CD14-positive monocyte (primary cell): ENCODE measurements around the gene FAM83B. TPM values are rescaled to one million over a fixed set of nuclear protein-coding genes. Genes with fewer than 3 reads are reported as not detected.
A peak's percentile ranks its signal among the peaks of the same experiment; 100 is the strongest.

ENCODE experiments used
- DNase-seq, 3 donors: peaks; one replicate each; pipeline ENCODE4 v3.0.0-alpha.2; 2011 to 2022
- H2AFZ ChIP-seq: 2 replicates; pipeline ENCODE4 v1.6.0; 2012; ENCODE audit warnings: mild to moderate bottlenecking, low read depth, low read length, inconsistent platforms; ENCODE audit not compliant: insufficient read depth, poor library complexity, severe bottlenecking
- H3K27ac ChIP-seq, 2 donors: 1 replicate in 1 of 2; 2 replicates in 1 of 2; pipeline ENCODE4 v1.5.1; 2012 to 2013; ENCODE audit warnings: low read length in 2 of 2, control low read depth in 1 of 2, inconsistent platforms in 1 of 2, low read depth in 1 of 2, mild to moderate bottlenecking in 1 of 2
- H3K27me3 ChIP-seq, 2 donors: one replicate each; pipeline versions ENCODE4 v1.6.0 to v1.6.1; 2011 to 2013; ENCODE audit warnings: low read length in 2 of 2; ENCODE audit not compliant: control insufficient read depth in 2 of 2, insufficient read depth in 2 of 2
- H3K36me3 ChIP-seq, 2 donors: replicated peaks in 1 of 2; 1 replicate in 1 of 2; 2 replicates in 1 of 2; pipeline versions ENCODE4 v1.5.1 to v1.6.1; 2012 to 2013; ENCODE audit warnings: low read length in 2 of 2, control low read depth in 1 of 2, inconsistent platforms in 1 of 2, mild to moderate bottlenecking in 1 of 2; ENCODE audit not compliant: insufficient read depth in 2 of 2, control insufficient read depth in 1 of 2
- H3K4me1 ChIP-seq, 2 donors: 1 replicate in 1 of 2; 2 replicates in 1 of 2; pipeline versions ENCODE4 v1.5.1 to v1.6.1; 2012 to 2013; ENCODE audit warnings: low read length in 2 of 2, control low read depth in 1 of 2, inconsistent platforms in 1 of 2, mild to moderate bottlenecking in 1 of 2, moderate library complexity in 1 of 2; ENCODE audit not compliant: insufficient read depth in 2 of 2, control insufficient read depth in 1 of 2
- H3K4me2 ChIP-seq: replicated peaks from 2 replicates; pipeline ENCODE3; 2012; ENCODE audit warnings: low read length, moderate library complexity, mild to moderate bottlenecking; ENCODE audit not compliant: poor library complexity, severe bottlenecking; ENCODE audit errors: extremely low read depth
- H3K4me3 ChIP-seq, 3 experiments: fragments of 200-600 bp in 1 of 3; sonication (generic) in 1 of 3; replicated peaks in 1 of 3; 1 replicate in 2 of 3; 2 replicates in 1 of 3; pipeline ENCODE4 v1.5.1; 2011 to 2013; ENCODE audit warnings: low read length in 3 of 3, mild to moderate bottlenecking in 3 of 3, control low read depth in 2 of 3, low read depth in 2 of 3, inconsistent platforms in 1 of 3, moderate library complexity in 1 of 3
- H3K79me2 ChIP-seq: 2 replicates; pipeline ENCODE4 v1.6.0; 2012; ENCODE audit warnings: mild to moderate bottlenecking, control low read depth, inconsistent platforms, low read length, moderate library complexity; ENCODE audit not compliant: insufficient read depth
- H3K9ac ChIP-seq: 2 replicates; pipeline ENCODE4 v1.6.0; 2017; ENCODE audit warnings: low read length, mild to moderate bottlenecking; ENCODE audit not compliant: insufficient read depth, poor library complexity, severe bottlenecking
- H3K9me3 ChIP-seq, 2 donors: replicated peaks in 1 of 2; 1 replicate in 1 of 2; 2 replicates in 1 of 2; pipeline versions ENCODE4 v1.5.1 to v1.6.1; 2012 to 2013; ENCODE audit warnings: low read length in 2 of 2, control low read depth in 1 of 2; ENCODE audit not compliant: control insufficient read depth in 1 of 2, insufficient read depth in 1 of 2
- H4K20me1 ChIP-seq: 2 replicates; pipeline ENCODE4 v1.6.0; 2012; ENCODE audit warnings: mild to moderate bottlenecking, low read length, control low read depth, moderate library complexity; ENCODE audit not compliant: insufficient read depth
- H3K27ac Mint-ChIP-seq, 7 donors: one replicate each; pipeline ENCODE4 v1.8.0; 2020; ENCODE audit warnings: mild to moderate bottlenecking in 7 of 7, mixed read lengths in 7 of 7, moderate library complexity in 6 of 7, inconsistent platforms in 2 of 7
- H3K27me3 Mint-ChIP-seq, 3 donors: one replicate each; pipeline ENCODE4 v1.8.0; 2021 to 2022; ENCODE audit warnings: low read depth in 3 of 3, mild to moderate bottlenecking in 3 of 3, mixed read lengths in 3 of 3, moderate library complexity in 3 of 3, inconsistent platforms in 1 of 3
- H3K36me3 Mint-ChIP-seq, 2 donors: one replicate each; pipeline ENCODE4 v1.8.0; 2020; ENCODE audit warnings: mixed read lengths in 2 of 2, inconsistent platforms in 1 of 2, mild to moderate bottlenecking in 1 of 2
- H3K4me1 Mint-ChIP-seq: one replicate; pipeline ENCODE4 v1.8.0; 2020; ENCODE audit warnings: mild to moderate bottlenecking, mixed read lengths
- H3K4me3 Mint-ChIP-seq, 2 donors: one replicate each; pipeline ENCODE4 v1.8.0; 2020; ENCODE audit warnings: mild to moderate bottlenecking in 2 of 2, mixed read lengths in 2 of 2, moderate library complexity in 1 of 2
- H3K9me3 Mint-ChIP-seq, 7 donors: one replicate each; pipeline ENCODE4 v1.8.0; 2020 to 2022; ENCODE audit warnings: mixed read lengths in 7 of 7, mild to moderate bottlenecking in 6 of 7, moderate library complexity in 6 of 7, inconsistent platforms in 2 of 7
- CTCF ChIP-seq: fragments of 200-600 bp; IDR thresholded peaks from one replicate; pipeline ENCODE4 v1.8.0; 2022; ENCODE audit warnings: antibody characterized with exemption, mild to moderate bottlenecking
- WGBS: methylation state at CpG from one replicate; pipeline ENCODE4 v1.1.5; 2013; ENCODE audit warnings: missing lambda C conversion rate; ENCODE audit not compliant: insufficient coverage; 5-methylcytosine and 5-hydroxymethylcytosine counted together
- intact Hi-C, 2 donors: fragments of 100-400 bp; cut with micrococcal nuclease; formaldehyde crosslinking; loops; one replicate each; pipeline versions ENCODE4 v1.15.0 to v1.15.1; 2023
- polyA plus RNA-seq, 3 donors: library from polyadenylated mRNA; depleted of rRNA in 1 of 3; unstranded in 2 of 3; stranded (reverse) in 1 of 3; fragments of 300-500 nt in 2 of 3; fragments of >200 nt in 1 of 3; fragmentation: Illumina TruSeq in 2 of 3; gene quantifications; 1 replicate in 2 of 3; 2 replicates in 1 of 3; pipeline ENCODE4 v1.2.3, GENCODE V29; 2012 to 2021

The FAM83B gene
- polyA plus RNA-seq, 3 donors: not detected

GRCh38 chr6:54932622-54933021 is 86.1 kb downstream of the FAM83B start:
- H3K4me2 ChIP-seq: no peak overlapping the region
- H4K20me1 ChIP-seq: no peaks in the 10 kb centered on the region
- H3K4me1 Mint-ChIP-seq: no peaks in the 10 kb centered on the region
- H3K27ac Mint-ChIP-seq: no peak overlapping the region
- intact Hi-C loops: loop anchor here in 1 of 2 donors (2.0 kb wide), 1 partner anchor 28 kb away; no protein-coding TSS in a partner anchor
- no peaks in the 10 kb centered on the region for H3K36me3 ChIP-seq
- peaks cover 8% of the 10 kb centered on the region in 2 donors for H3K9me3 ChIP-seq
- H3K9ac ChIP-seq: no peak overlapping the region
- TF ChIP-seq CTCF: no peak
- no peak overlapping the region for H2AFZ ChIP-seq
- no peaks in the 10 kb centered on the region for H3K27me3 ChIP-seq
- H3K4me3 ChIP-seq: no peak overlapping the region
- no peaks in the 10 kb centered on the region for H3K36me3 Mint-ChIP-seq
- no peak overlapping the region for H3K27ac ChIP-seq
- H3K79me2 ChIP-seq: no peaks in the 10 kb centered on the region
- DNase-seq: no peak
- H3K27me3 Mint-ChIP-seq: peaks cover 0 to 2% (median 0%) of the 10 kb centered on the region in 3 donors
- H3K4me3 Mint-ChIP-seq: no peak overlapping the region
- H3K9me3 Mint-ChIP-seq: peaks cover 1 to 21% (median 11%) of the 10 kb centered on the region in 7 donors
- H3K4me1 ChIP-seq: peaks cover 0 to 7% of the 10 kb centered on the region in 2 donors

GRCh38 chr6:54935739-54936138 is 89.2 kb downstream of the FAM83B start:
- Histone ChIP-seq H3K27me3 (no peaks in the 10 kb centered on the region), H3K4me3 (no peak overlapping the region), H3K27ac (no peak overlapping the region), H3K79me2 (no peaks in the 10 kb centered on the region), H4K20me1 (no peaks in the 10 kb centered on the region), H3K4me2 (no peak overlapping the region), H3K36me3 (no peaks in the 10 kb centered on the region), H2AFZ (no peak overlapping the region), H3K9me3 (peaks cover 8 to 15% of the 10 kb centered on the region in 2 donors), H3K9ac (no peak overlapping the region), H3K4me1 (peaks cover 0 to 7% of the 10 kb centered on the region in 2 donors)
- peaks cover 0 to 2% (median 0%) of the 10 kb centered on the region in 3 donors for H3K27me3 Mint-ChIP-seq
- DNase-seq: peak in 2 of 3 donors; percentile 4 to 62
- H3K4me3 Mint-ChIP-seq: no peak overlapping the region
- intact Hi-C loops: no loop called here
- H3K9me3 Mint-ChIP-seq: peaks cover 3 to 21% (median 12%) of the 10 kb centered on the region in 7 donors
- WGBS: 88% methylated on average over 4 of the region's 5 CpGs
- no peak for TF ChIP-seq CTCF
- H3K27ac Mint-ChIP-seq: no peak overlapping the region
- no peaks in the 10 kb centered on the region for H3K4me1 Mint-ChIP-seq
- H3K36me3 Mint-ChIP-seq: no peaks in the 10 kb centered on the region
